GM12878 (cell line): ENCODE data around the gene TPD52L2. TPM values are rescaled to one million over a fixed set of nuclear protein-coding genes. Genes with fewer than 3 reads are reported as not detected.

ENCODE experiments used
- ATAC-seq: fragments of 200-7000 bp; cut with Tn5 transposase; 3 replicates; pipeline ENCODE4 v1.9.1; 2020; ENCODE audit warnings: mild to moderate bottlenecking, moderate library complexity
- BruUV-seq: library from RNA; stranded (reverse); fragments of 400-500 nt; replicated peaks from 2 replicates; lab custom pipeline; 2021; lab: Mats Ljungman, UMichigan
- CTCF ChIA-PET: fragments of 300-600 bp; sonication (Branson Sonifier 250); formaldehyde crosslinking; extraction: SDS; loops from one replicate; lab custom pipeline; 2021; ENCODE audit warnings: inconsistent platforms; lab: Yijun Ruan, JAX
- POLR2A ChIA-PET: fragments of 350-600 bp; formaldehyde crosslinking; extraction: SDS; loops from one replicate; lab custom pipeline; 2021; ENCODE audit warnings: inconsistent platforms; lab: Charles Lee
- RAD21 ChIA-PET: fragments of 300-600 bp; sonication (Branson Sonifier 250); formaldehyde crosslinking; loops from one replicate; lab custom pipeline; 2023; ENCODE audit warnings: antibody characterized with exemption; ENCODE audit not compliant: unreplicated experiment; lab: Charles Lee
- SMC1A ChIA-PET: fragments of 300-600 bp; sonication (Branson Sonifier 250); formaldehyde crosslinking; loops from one replicate; lab custom pipeline; 2023; ENCODE audit not compliant: unreplicated experiment, uncharacterized antibody; lab: Charles Lee
- DNase-seq: peaks from one replicate; pipeline ENCODE4 v3.0.0-alpha.2; 2011; ENCODE audit warnings: low read depth, low spot score
- FAIRE-seq: peaks from 3 replicates; lab custom pipeline; 2011; peaks lifted over from hg19 to GRCh38; lab: Jason Lieb, UNC
- H2AFZ ChIP-seq: 2 replicates; pipeline ENCODE4 v1.6.0; 2011; ENCODE audit warnings: low read depth, low read length, control low read depth; ENCODE audit not compliant: control insufficient read depth
- H3K27ac ChIP-seq: 2 replicates; pipeline ENCODE4 v1.5.1; 2011; ENCODE audit warnings: control low read depth; ENCODE audit not compliant: control insufficient read depth, insufficient read depth
- H3K27me3 ChIP-seq, 2 experiments: replicated peaks in 1 of 2; 2 replicates each; pipeline versions ENCODE4 v1.6.0 to v1.6.1; 2011; ENCODE audit warnings: low read length in 1 of 2; ENCODE audit not compliant: control insufficient read depth in 2 of 2, insufficient read depth in 2 of 2
- H3K36me3 ChIP-seq, 2 experiments: 2 replicates each; pipeline ENCODE4 v1.5.1; 2011; ENCODE audit warnings: low read length in 1 of 2; ENCODE audit not compliant: control insufficient read depth in 2 of 2, insufficient read depth in 2 of 2
- H3K4me1 ChIP-seq: 2 replicates; pipeline ENCODE4 v1.6.1; 2011; ENCODE audit warnings: mild to moderate bottlenecking, low read length, moderate library complexity, mixed read lengths; ENCODE audit not compliant: control insufficient read depth, insufficient read depth
- H3K4me2 ChIP-seq: 2 replicates; pipeline ENCODE4 v1.6.0; 2011; ENCODE audit warnings: control low read depth; ENCODE audit not compliant: control insufficient read depth, insufficient read depth
- H3K4me3 ChIP-seq: fragments of 200-600 bp; sonication (generic); 2 replicates; pipeline ENCODE4 v1.5.1; 2016
- H3K79me2 ChIP-seq: 2 replicates; pipeline ENCODE4 v1.6.0; 2011; ENCODE audit warnings: low read length; ENCODE audit not compliant: control insufficient read depth, insufficient read depth
- H3K9ac ChIP-seq: 2 replicates; pipeline ENCODE4 v1.8.0; 2011; ENCODE audit warnings: low read length, control low read depth, mixed read lengths; ENCODE audit not compliant: control insufficient read depth, insufficient read depth
- H3K9me3 ChIP-seq: replicated peaks from 3 replicates; pipeline ENCODE4 v1.5.1; 2011; ENCODE audit warnings: mild to moderate bottlenecking, low read length; ENCODE audit not compliant: control insufficient read depth, insufficient read depth
- H4K20me1 ChIP-seq: 2 replicates; pipeline ENCODE4 v1.6.0; 2011; ENCODE audit not compliant: control insufficient read depth, insufficient read depth
- CBX3 ChIP-seq: fragments of 200-600 bp; sonication (generic); IDR thresholded peaks from 2 replicates; pipeline ENCODE4 v1.6.1; 2016; ENCODE audit warnings: low read depth, borderline replicate concordance
- CEBPB ChIP-seq, 2 experiments: fragments of 150-350 bp in 1 of 2; IDR thresholded peaks; 2 replicates each; pipeline ENCODE4 v1.6.1; 2012 to 2014; ENCODE audit warnings: low read depth in 2 of 2, low read length in 2 of 2, borderline replicate concordance in 1 of 2, inconsistent platforms in 1 of 2
- CEBPZ ChIP-seq: fragments of 150-350 bp; IDR thresholded peaks from 2 replicates; pipeline ENCODE4 v1.6.1; 2016; ENCODE audit warnings: low read depth, low read length
- DPF2 ChIP-seq: fragments of 450-650 bp; IDR thresholded peaks from 2 replicates; pipeline ENCODE4 v1.6.1; 2017; ENCODE audit warnings: mild to moderate bottlenecking
- MTA2 ChIP-seq: fragments of 450-650 bp; IDR thresholded peaks from 2 replicates; pipeline ENCODE4 v1.6.1; 2016; ENCODE audit warnings: low read depth, mild to moderate bottlenecking, moderate library complexity
- NFXL1 ChIP-seq: fragments of 450-650 bp; IDR thresholded peaks from 2 replicates; pipeline ENCODE4 v1.6.1; 2017; ENCODE audit warnings: antibody characterized with exemption, mild to moderate bottlenecking, borderline replicate concordance
- SMAD5 ChIP-seq: IDR thresholded peaks from 2 replicates; pipeline ENCODE4 v1.6.1; 2016; ENCODE audit warnings: antibody characterized with exemption, low read depth
- TCF7 ChIP-seq: IDR thresholded peaks from 2 replicates; pipeline ENCODE4 v1.6.1; 2014; ENCODE audit warnings: antibody characterized with exemption, borderline replicate concordance
- ZBTB11 ChIP-seq: fragments of 450-650 bp; formaldehyde crosslinking; IDR thresholded peaks from 2 replicates; pipeline ENCODE4 v1.5.0; 2022; ENCODE audit warnings: mild to moderate bottlenecking, missing genetic modification characterization
- ZBTB40 ChIP-seq: fragments of 450-650 bp; IDR thresholded peaks from 2 replicates; pipeline ENCODE4 v1.6.1; 2016; ENCODE audit warnings: mild to moderate bottlenecking, moderate library complexity, borderline replicate concordance
- ZNF274 ChIP-seq: IDR thresholded peaks from one replicate; pipeline ENCODE4 v1.8.0; 2011; ENCODE audit not compliant: insufficient read length, insufficient read depth
- WGBS: methylation state at CpG from one replicate; pipeline ENCODE4 v1.1.6; 2016; ENCODE audit warnings: low lambda C conversion rate; ENCODE audit not compliant: insufficient replicate concordance, insufficient coverage; ENCODE audit errors: missing lambda C conversion rate; 5-methylcytosine and 5-hydroxymethylcytosine counted together
- in situ Hi-C: fragments of 300-500 bp; cut with MboI; formaldehyde crosslinking; loops from 9 replicates; pipeline ENCODE4 v1.14.3; 2018; ENCODE audit warnings: mixed read lengths
- intact Hi-C: fragments of 100-400 bp; cut with micrococcal nuclease; formaldehyde crosslinking; loops from one replicate; pipeline ENCODE4 v1.14.2; 2022; ENCODE audit not compliant: unreplicated experiment
- polyA plus RNA-seq, 11 experiments: library from polyadenylated mRNA; depleted of rRNA in 4 of 11; unstranded in 6 of 11; stranded (reverse) in 5 of 11; fragments of >200 nt; fragmentation: Nextera tagmentation in 4 of 11; fragmentation: Illumina TruSeq in 1 of 11; extraction: Ambion mirVana in 4 of 11; extraction: Trizol in 1 of 11; gene quantifications; 1 replicate in 1 of 11; 2 replicates in 10 of 11; pipeline versions ENCODE4 v1.2.1 to v1.2.3, GENCODE V29; 2011 to 2016; ENCODE audit warnings: inconsistent platforms in 2 of 11, missing spikeins in 2 of 11, low read depth in 1 of 11
- total RNA-seq, 4 experiments: library from RNA; depleted of rRNA in 3 of 4; stranded (reverse); fragments of >200 nt in 3 of 4; fragmentation: Illumina TruSeq in 1 of 4; extraction: Trizol in 1 of 4; gene quantifications; 2 replicates each; pipeline versions ENCODE4 v1.2.1 to v1.2.3, GENCODE V29; 2013 to 2021

Gene TPD52L2
- total and polyA plus RNA-seq, 10 of the 15 experiments (the other 5 are each of a cell fraction or from before 2014, with no cell fraction given): 1.6 to 71.0 (median 46.3) TPM

GRCh38 chr20:63877755-63878470 lies 12.8 kb downstream of the TPD52L2 start:
- no peak overlapping the region for H3K4me3 ChIP-seq
- WGBS: 97% methylated on average over 32 of the region's 32 CpGs
- ATAC-seq: no peak
- no peak for TF ChIP-seq TCF7
- TF ChIP-seq CEBPZ: no peak
- TF ChIP-seq NFXL1: no peak
- no peak for TF ChIP-seq SMAD5
- no peak for TF ChIP-seq ZBTB11
- no peak for TF ChIP-seq ZNF274
- no peak for TF ChIP-seq ZBTB40
- no peak for TF ChIP-seq CBX3
- no peak for TF ChIP-seq CEBPB (IDR thresholded peaks at IDR 0.05; ENCODE audit: borderline replicate concordance in 1 of 2, low read depth in 2 of 2, low read length in 2 of 2)
- no peak for TF ChIP-seq DPF2
- TF ChIP-seq MTA2: no peak
- TF ChIP-seq, all 136 proteins: peak for 0
- no peak overlapping the region for H2AFZ ChIP-seq
- H3K4me1 ChIP-seq: no peaks in the 10 kb centered on the region
- ChIA-PET CTCF (no interaction called here), SMC1A (no interaction called here), POLR2A (no interaction called here), RAD21 (no interaction called here)
- intact Hi-C loops: no loop called here
- peaks cover 10 to 17% of the 10 kb centered on the region in 2 experiments for H3K36me3 ChIP-seq
- BruUV-seq: no TSS peak
- no peaks in the 10 kb centered on the region for H4K20me1 ChIP-seq
- no peaks in the 10 kb centered on the region for H3K9me3 ChIP-seq
- no peak overlapping the region for H3K9ac ChIP-seq
- no peaks in the 10 kb centered on the region for H3K27me3 ChIP-seq
- FAIRE-seq (no peak), DNase-seq (no peak)
- H3K27ac ChIP-seq: no peak overlapping the region
- no peaks in the 10 kb centered on the region; the same call in 1 of the 2 replicates for H3K79me2 ChIP-seq
- in situ Hi-C loops: no loop called here
- no peak overlapping the region for H3K4me2 ChIP-seq
